HepG2 (cell line): ENCODE results near the gene ABCB6. TPM values are rescaled to one million over a fixed set of nuclear protein-coding genes. Genes with fewer than 3 reads are reported as not detected.
A peak's percentile ranks its signal among the peaks of the same experiment; 100 is the strongest.

Experiments used
- ARHGAP35 ChIP-seq: sonication (generic); formaldehyde crosslinking; IDR thresholded peaks from 2 replicates; pipeline ENCODE4 v1.9.0; 2022; ENCODE audit warnings: mild to moderate bottlenecking, inconsistent platforms, moderate library complexity, missing genetic modification reagents, borderline replicate concordance
- ARNT2 ChIP-seq: sonication (generic); formaldehyde crosslinking; IDR thresholded peaks from 2 replicates; pipeline ENCODE4 v1.8.0; 2022; ENCODE audit warnings: mild to moderate bottlenecking, low read depth, missing genetic modification reagents, moderate library complexity
- ELK4 ChIP-seq: sonication (generic); formaldehyde crosslinking; IDR thresholded peaks from 2 replicates; pipeline ENCODE4 v1.9.0; 2021; ENCODE audit warnings: missing genetic modification reagents, borderline replicate concordance
- FUBP1 ChIP-seq: sonication (generic); formaldehyde crosslinking; IDR thresholded peaks from 2 replicates; pipeline ENCODE4 v1.5.1; 2020; ENCODE audit warnings: missing genetic modification reagents, mild to moderate bottlenecking, borderline replicate concordance
- GPN1 ChIP-seq: sonication (generic); formaldehyde crosslinking; IDR thresholded peaks from 2 replicates; pipeline ENCODE4 v1.5.1; 2020; ENCODE audit warnings: missing genetic modification reagents, borderline replicate concordance
- HMG20B ChIP-seq: conservative IDR thresholded peaks from 2 replicates; pipeline ENCODE4 v1.6.1; 2016; ENCODE audit warnings: missing genetic modification reagents, missing compliant biosample characterization
- KAT8 ChIP-seq: IDR thresholded peaks from 2 replicates; pipeline ENCODE4 v1.6.1; 2016; ENCODE audit warnings: missing genetic modification reagents, missing compliant biosample characterization
- KLF9 ChIP-seq: IDR thresholded peaks from 2 replicates; pipeline ENCODE4 v1.6.1; 2016; ENCODE audit warnings: low read depth
- MAFG ChIP-seq: sonication (generic); formaldehyde crosslinking; IDR thresholded peaks from 2 replicates; pipeline ENCODE4 v1.5.1; 2020; ENCODE audit warnings: mild to moderate bottlenecking, missing genetic modification reagents
- MAFK ChIP-seq, 2 experiments: IDR thresholded peaks in 1 of 2; conservative IDR thresholded peaks in 1 of 2; 2 replicates each; pipeline ENCODE4 v1.6.1; 2011; ENCODE audit warnings: improper control_type of control experiment in 2 of 2, low read length in 2 of 2
- MIXL1 ChIP-seq: IDR thresholded peaks from 2 replicates; pipeline ENCODE4 v1.6.1; 2016
- MTA3 ChIP-seq: sonication (generic); formaldehyde crosslinking; IDR thresholded peaks from 2 replicates; pipeline ENCODE4 v1.4.0; 2020; ENCODE audit warnings: missing genetic modification reagents
- MXD1 ChIP-seq: sonication (generic); formaldehyde crosslinking; IDR thresholded peaks from 2 replicates; pipeline ENCODE4 v1.4.0; 2020; ENCODE audit warnings: mild to moderate bottlenecking, missing genetic modification reagents
- NR1H2 ChIP-seq: sonication (generic); formaldehyde crosslinking; IDR thresholded peaks from 2 replicates; pipeline ENCODE4 v1.8.1; 2022; ENCODE audit warnings: low read depth, missing genetic modification reagents, borderline replicate concordance
- SALL2 ChIP-seq: sonication (generic); formaldehyde crosslinking; IDR thresholded peaks from 2 replicates; pipeline ENCODE4 v1.8.1; 2023; ENCODE audit warnings: mild to moderate bottlenecking, missing genetic modification reagents, inconsistent platforms
- TGIF2 ChIP-seq: IDR thresholded peaks from 2 replicates; pipeline ENCODE4 v1.6.1; 2016; ENCODE audit warnings: control low read depth, missing compliant biosample characterization
- ZNF275 ChIP-seq: sonication (generic); formaldehyde crosslinking; IDR thresholded peaks from 2 replicates; pipeline ENCODE4 v1.8.0; 2022; ENCODE audit warnings: missing genetic modification reagents, mild to moderate bottlenecking, inconsistent platforms, borderline replicate concordance
- ZNF354B ChIP-seq: sonication (generic); formaldehyde crosslinking; IDR thresholded peaks from 2 replicates; pipeline ENCODE4 v1.8.0; 2022; ENCODE audit warnings: mild to moderate bottlenecking, missing genetic modification reagents
- ZNF446 ChIP-seq: sonication (generic); formaldehyde crosslinking; IDR thresholded peaks from 2 replicates; pipeline ENCODE4 v1.5.0; 2020; ENCODE audit warnings: mild to moderate bottlenecking, missing genetic modification reagents
- ZNF660 ChIP-seq: sonication (generic); formaldehyde crosslinking; IDR thresholded peaks from 2 replicates; pipeline ENCODE4 v1.5.1; 2020; ENCODE audit warnings: mild to moderate bottlenecking, low read depth, missing genetic modification reagents, borderline replicate concordance
- ZNF761 ChIP-seq: sonication (generic); formaldehyde crosslinking; conservative IDR thresholded peaks from 2 replicates; pipeline ENCODE4 v1.4.0; 2020; ENCODE audit warnings: mild to moderate bottlenecking, missing genetic modification reagents
- ZSCAN20 ChIP-seq: sonication (generic); formaldehyde crosslinking; IDR thresholded peaks from 2 replicates; pipeline ENCODE4 v1.4.0; 2020; ENCODE audit warnings: missing genetic modification reagents, mild to moderate bottlenecking, borderline replicate concordance
- polyA plus RNA-seq, 8 experiments: library from polyadenylated mRNA; depleted of rRNA in 3 of 8; stranded (reverse) in 7 of 8; unstranded in 1 of 8; fragments of >200 nt; fragmentation: Illumina TruSeq in 4 of 8; extraction: Trizol in 4 of 8; gene quantifications; 2 replicates each; pipeline versions ENCODE4 v1.2.1 to v1.2.3, GENCODE V29; 2011 to 2016; ENCODE audit warnings: low read depth in 4 of 8, missing spikeins in 1 of 8, mixed read lengths in 1 of 8; ENCODE audit not compliant: insufficient read depth in 1 of 8
- total RNA-seq, 5 experiments: library from RNA; depleted of rRNA; stranded (reverse); fragments of >200 nt; fragmentation: Illumina TruSeq; extraction: Trizol; gene quantifications; 2 replicates each; pipeline ENCODE4 v1.2.3, GENCODE V29; 2016; ENCODE audit warnings: low read depth in 1 of 5
- TF ChIP-seq, protein P1 (sequence below): sonication (generic); formaldehyde crosslinking; IDR thresholded peaks from 2 replicates; pipeline ENCODE4 v1.5.0; 2020; ENCODE audit warnings: missing genetic modification reagents, mild to moderate bottlenecking, borderline replicate concordance

Gene ABCB6
- total and polyA plus RNA-seq, 2 of the 13 experiments (the other 11 are each of a cell fraction or from before 2014, with no cell fraction given), result 91.1 to 137 TPM

- TF ChIP-seq FUBP1 (CRISPR knock-in tag), result no peak
- TF ChIP-seq GPN1, result no peak
- no peak for TF ChIP-seq TGIF2 (CRISPR knock-in tag)
- TF ChIP-seq MTA3 (CRISPR knock-in tag), result no peak
- TF ChIP-seq ZNF660 (CRISPR knock-in tag), result 0 out of 2 replicates have a peak, but pooled peaks have one; percentile 72
- no peak; the same call in 1 of the 2 replicates for TF ChIP-seq ARHGAP35
- no peak for TF ChIP-seq NR1H2
- TF ChIP-seq KAT8 (CRISPR knock-in tag), result peak; percentile 83; the same call in 1 of the 2 replicates
- no peak for TF ChIP-seq MAFG (CRISPR knock-in tag)
- 0 out of 2 replicates have a peak, but pooled peaks have one; percentile 43 for TF ChIP-seq ELK4 (CRISPR knock-in tag)
- peak; percentile 30; the same call in 1 of the 2 replicates for TF ChIP-seq MXD1
- no peak for TF ChIP-seq ZNF761 (CRISPR knock-in tag)
- peak; percentile 78 for TF ChIP-seq ARNT2
- peak; percentile 63; the same call in 1 of the 2 replicates for TF ChIP-seq ZNF446
- TF ChIP-seq ZNF354B (CRISPR knock-in tag), result no peak
- no peak for TF ChIP-seq MIXL1 (CRISPR knock-in tag)
- TF ChIP-seq KLF9, result no peak
- TF ChIP-seq MAFK (conservative IDR thresholded peaks at IDR 0.05 in 1 of 2, IDR thresholded peaks at IDR 0.05 in 1 of 2; ENCODE audit: low read length in 2 of 2), result peak in 1 of 2 experiments; percentile 19; a peak in 1 of 4 replicates
- TF ChIP-seq ZNF275 (CRISPR knock-in tag), result peak; percentile 86; the same call in 1 of the 2 replicates
- TF ChIP-seq, protein P1, sequence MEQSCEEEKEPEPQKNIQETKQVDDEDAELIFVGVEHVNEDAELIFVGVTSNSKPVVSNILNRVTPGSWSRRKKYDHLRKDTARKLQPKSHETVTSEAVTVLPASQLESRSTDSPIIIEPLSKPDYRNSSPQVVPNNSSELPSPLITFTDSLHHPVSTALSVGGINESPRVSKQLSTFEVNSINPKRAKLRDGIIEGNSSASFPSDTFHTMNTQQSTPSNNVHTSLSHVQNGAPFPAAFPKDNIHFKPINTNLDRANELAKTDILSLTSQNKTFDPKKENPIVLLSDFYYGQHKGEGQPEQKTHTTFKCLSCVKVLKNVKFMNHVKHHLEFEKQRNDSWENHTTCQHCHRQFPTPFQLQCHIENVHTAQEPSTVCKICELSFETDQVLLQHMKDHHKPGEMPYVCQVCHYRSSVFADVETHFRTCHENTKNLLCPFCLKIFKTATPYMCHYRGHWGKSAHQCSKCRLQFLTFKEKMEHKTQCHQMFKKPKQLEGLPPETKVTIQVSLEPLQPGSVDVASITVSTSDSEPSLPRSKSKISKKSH, result no peak; the same call in none of the 2 replicates
- peak; percentile 51; the same call in 1 of the 2 replicates for TF ChIP-seq HMG20B (CRISPR knock-in tag)
- no peak; the same call in 1 of the 2 replicates for TF ChIP-seq SALL2 (CRISPR knock-in tag)
- no peak; the same call in 1 of the 2 replicates for TF ChIP-seq ZSCAN20 (CRISPR knock-in tag)
Measured at GRCh38 chr2:219177552-219178376, 41.0 kb downstream of the ABCB6 start, which contains the start of gene RETREG2 (continued).
